IMR-90 (cell line): Measurements from ENCODE around the gene ANKRD24. TPM values are rescaled to one million over a fixed set of nuclear protein-coding genes. Genes with fewer than 3 reads are reported as not detected.
A peak's percentile ranks its signal among the peaks of the same experiment; 100 is the strongest.
"Not testable (repeated sequence)": the region's sequence is repeated elsewhere in the genome, so short reads cannot be mapped to it uniquely, and the experiment has no call there.

Experiments used
- ATAC-seq: fragments of 200-7000 bp; cut with Tn5 transposase; 2 replicates; pipeline ENCODE4 v1.9.1; 2020; ENCODE audit warnings: low read depth, mild to moderate bottlenecking, moderate library complexity
- BruUV-seq: library from RNA; stranded (reverse); fragments of 400-500 nt; replicated peaks from 2 replicates; lab custom pipeline; 2021; lab: Mats Ljungman, UMichigan
- CTCF ChIA-PET: fragments of 300-600 bp; formaldehyde crosslinking; extraction: SDS; loops from one replicate; lab custom pipeline; 2021; ENCODE audit warnings: antibody characterized with exemption; lab: Yijun Ruan, JAX
- POLR2A ChIA-PET: fragments of 300-600 bp; sonication (Branson Sonifier 250); formaldehyde crosslinking; loops from one replicate; lab custom pipeline; 2022; ENCODE audit warnings: antibody characterized with exemption; ENCODE audit not compliant: unreplicated experiment; lab: Charles Lee
- DNase-seq: peaks from one replicate; pipeline ENCODE4 v3.0.0; 2013
- H2AFZ ChIP-seq: replicated peaks from 2 replicates; pipeline ENCODE3; 2013; ENCODE audit warnings: low read length, mild to moderate bottlenecking; ENCODE audit not compliant: poor library complexity
- H2AK5ac ChIP-seq: 2 replicates; pipeline ENCODE4 v1.6.1; 2013; ENCODE audit warnings: low read depth, low read length, inconsistent platforms
- H2AK9ac ChIP-seq: replicated peaks from 2 replicates; pipeline ENCODE3; 2013; ENCODE audit warnings: mild to moderate bottlenecking, low read depth, low read length, moderate library complexity; ENCODE audit not compliant: poor library complexity
- H2BK120ac ChIP-seq: 2 replicates; pipeline ENCODE4 v1.6.1; 2013; ENCODE audit warnings: low read depth, low read length, inconsistent platforms
- H2BK15ac ChIP-seq: 3 replicates; pipeline ENCODE4 v1.6.1; 2013; ENCODE audit warnings: low read depth, low read length, inconsistent platforms
- H2BK20ac ChIP-seq: 2 replicates; pipeline ENCODE4 v1.6.1; 2013; ENCODE audit warnings: low read depth, mild to moderate bottlenecking, inconsistent platforms, low read length, moderate library complexity
- H2BK5ac ChIP-seq: 2 replicates; pipeline ENCODE4 v1.6.1; 2013; ENCODE audit warnings: mild to moderate bottlenecking, low read depth, low read length, inconsistent platforms; ENCODE audit not compliant: poor library complexity, severe bottlenecking
- H3K14ac ChIP-seq: replicated peaks from 2 replicates; pipeline ENCODE4 v1.6.1; 2013; ENCODE audit warnings: low read depth, low read length, inconsistent platforms
- H3K18ac ChIP-seq: 2 replicates; pipeline ENCODE4 v1.6.1; 2013; ENCODE audit warnings: low read depth, low read length, control low read depth
- H3K23ac ChIP-seq: 2 replicates; pipeline ENCODE4 v1.6.1; 2013; ENCODE audit warnings: low read depth, low read length, inconsistent platforms
- H3K27ac ChIP-seq: 2 replicates; pipeline ENCODE4 v1.5.1; 2013; ENCODE audit warnings: mild to moderate bottlenecking, control low read depth, low read length; ENCODE audit not compliant: insufficient read depth
- H3K27me3 ChIP-seq: 2 replicates; pipeline ENCODE4 v1.6.1; 2013; ENCODE audit warnings: low read length; ENCODE audit not compliant: control insufficient read depth, insufficient read depth
- H3K36me3 ChIP-seq: 2 replicates; pipeline ENCODE4 v1.6.1; 2013; ENCODE audit warnings: low read length, mixed read lengths; ENCODE audit not compliant: control insufficient read depth, insufficient read depth
- H3K4ac ChIP-seq: 2 replicates; pipeline ENCODE4 v1.6.1; 2013; ENCODE audit warnings: low read depth, low read length, inconsistent platforms
- H3K4me1 ChIP-seq: 2 replicates; pipeline ENCODE4 v1.6.1; 2013; ENCODE audit warnings: low read length, mixed read lengths; ENCODE audit not compliant: control insufficient read depth, insufficient read depth
- H3K4me2 ChIP-seq: 2 replicates; pipeline ENCODE4 v1.6.1; 2013; ENCODE audit warnings: low read depth, mild to moderate bottlenecking, control low read depth, low read length, moderate library complexity
- H3K4me3 ChIP-seq: 2 replicates; pipeline ENCODE4 v1.5.1; 2013; ENCODE audit warnings: low read depth, mild to moderate bottlenecking, control low read depth, low read length, moderate library complexity; ENCODE audit not compliant: insufficient read depth
- H3K56ac ChIP-seq: 2 replicates; pipeline ENCODE4 v1.6.1; 2013; ENCODE audit warnings: low read length, inconsistent platforms; ENCODE audit not compliant: insufficient read depth; ENCODE audit errors: extremely low read depth
- H3K79me1 ChIP-seq, 2 experiments: 2 replicates each; pipeline ENCODE4 v1.6.1; 2013; ENCODE audit warnings: low read length in 2 of 2, inconsistent platforms in 1 of 2, low read depth in 1 of 2
- H3K9ac ChIP-seq: 2 replicates; pipeline ENCODE4 v1.6.1; 2013; ENCODE audit warnings: low read depth, low read length, control low read depth
- H3K9me1 ChIP-seq: 2 replicates; pipeline ENCODE4 v1.6.1; 2013; ENCODE audit warnings: low read length, inconsistent platforms; ENCODE audit not compliant: insufficient read depth
- H3K9me3 ChIP-seq: 2 replicates; pipeline ENCODE4 v1.6.1; 2013; ENCODE audit warnings: low read length; ENCODE audit not compliant: control insufficient read depth, insufficient read depth
- H4K20me1 ChIP-seq: 2 replicates; pipeline ENCODE4 v1.6.1; 2013; ENCODE audit warnings: low read length, inconsistent platforms; ENCODE audit not compliant: insufficient read depth
- H4K5ac ChIP-seq: 2 replicates; pipeline ENCODE4 v1.6.1; 2013; ENCODE audit warnings: mild to moderate bottlenecking, low read depth, low read length, control low read depth
- H4K8ac ChIP-seq, 2 experiments: 2 replicates each; pipeline ENCODE4 v1.6.1; 2013; ENCODE audit warnings: low read depth in 2 of 2, low read length in 2 of 2, control low read depth in 1 of 2, inconsistent platforms in 1 of 2
- H4K91ac ChIP-seq: 2 replicates; pipeline ENCODE4 v1.6.1; 2013; ENCODE audit warnings: low read depth, low read length, inconsistent platforms; ENCODE audit not compliant: insufficient read depth
- MXI1 ChIP-seq: IDR thresholded peaks from 2 replicates; pipeline ENCODE4 v1.6.1; 2012; ENCODE audit warnings: low read depth, mild to moderate bottlenecking, low read length, moderate library complexity, borderline replicate concordance
- WGBS, 2 experiments: methylation state at CpG; one replicate each; pipeline versions ENCODE4 v1.1.5 to v1.1.7; 2013; ENCODE audit warnings: missing lambda C conversion rate in 2 of 2; ENCODE audit not compliant: insufficient read length in 1 of 2; ENCODE audit errors: extremely low coverage in 2 of 2; 5-methylcytosine and 5-hydroxymethylcytosine counted together
- dilution Hi-C: fragments of 300-500 bp; cut with HindIII; formaldehyde crosslinking; loops from one replicate; pipeline ENCODE4 v1.14.3; 2018; ENCODE audit warnings: low sequenced_read_pairs; ENCODE audit not compliant: unreplicated experiment
- in situ Hi-C: fragments of 300-500 bp; cut with MboI; formaldehyde crosslinking; loops from 3 replicates; pipeline ENCODE4 v1.14.3; 2019; ENCODE audit warnings: low sequenced_read_pairs, inconsistent platforms, mixed read lengths
- intact Hi-C: fragments of 100-400 bp; cut with micrococcal nuclease; formaldehyde crosslinking; loops from 2 replicates; pipeline ENCODE4 v1.10.0; 2022
- polyA plus RNA-seq, 3 experiments: library from polyadenylated mRNA; depleted of rRNA; stranded (reverse); fragments of >200 nt; gene quantifications; 2 replicates each; pipeline ENCODE4 v1.2.3, GENCODE V29; 2012; ENCODE audit warnings: low replicate concordance in 1 of 3
- total RNA-seq: library from RNA; depleted of rRNA; stranded (reverse); fragments of >200 nt; gene quantifications from 2 replicates; pipeline ENCODE4 v1.2.3, GENCODE V29; 2012
- TF ChIP-seq, protein P1 (sequence below): conservative IDR thresholded peaks from 2 replicates; pipeline ENCODE4 v1.5.1; 2012; ENCODE audit warnings: mild to moderate bottlenecking, low read depth, low read length, improper control_type of control experiment

The ANKRD24 gene
- total and polyA plus RNA-seq, 2 of the 4 experiments (the other 2 are of a cell fraction), result 0.18 to 0.21 TPM

DNA sequence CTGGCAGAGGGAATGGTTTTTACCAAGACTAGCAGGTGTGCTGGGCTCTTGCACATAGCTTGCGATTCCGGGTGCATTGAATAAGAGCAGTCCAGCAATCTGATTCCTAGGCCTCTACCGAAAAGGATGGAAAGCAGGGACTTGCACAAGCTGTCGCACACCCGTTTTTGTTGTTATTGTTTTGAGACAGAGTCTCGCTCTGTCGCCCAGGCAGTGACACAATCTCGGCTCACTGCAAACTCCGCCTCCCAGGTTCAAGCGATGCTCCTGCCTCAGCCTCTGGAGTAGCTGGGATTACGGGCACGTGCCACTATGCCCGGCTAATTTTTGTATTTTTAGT lies 52.3 kb downstream of the ANKRD24 start:
- WGBS, 2 experiments, result 50% methylated on average over 2 of the region's 13 CpGs; no CpG with 5 or more reads in 1 of the 2 experiments
- ChIA-PET POLR2A (no interaction called here), CTCF (no interaction called here)
- Histone ChIP-seq H2AK9ac (no peak overlapping the region), H3K4me1 (no peaks in the 10 kb centered on the region), H4K20me1 (no peaks in the 10 kb centered on the region), H2AFZ (peak overlapping the region; percentile 51), H3K4ac (no peak overlapping the region), H3K18ac (no peak overlapping the region), H3K79me1 (no peaks in the 10 kb centered on the region), H3K14ac (no peak overlapping the region), H3K23ac (no peak overlapping the region), H2BK5ac (no peak overlapping the region), H3K56ac (no peak overlapping the region), H2BK15ac (no peak overlapping the region), H3K9me3 (no peaks in the 10 kb centered on the region), H4K5ac (no peak overlapping the region), H3K27ac (no peak overlapping the region), H4K8ac (no peak overlapping the region), H3K36me3 (no peaks in the 10 kb centered on the region), H3K4me2 (no peak overlapping the region), H4K91ac (no peak overlapping the region), H3K4me3 (no peak overlapping the region), H3K9me1 (no peaks in the 10 kb centered on the region), H2BK20ac (no peak overlapping the region), H3K27me3 (peaks cover 6% of the 10 kb centered on the region), H3K9ac (no peak overlapping the region), H2BK120ac (no peak overlapping the region), H2AK5ac (no peak overlapping the region)
- in situ Hi-C loops (no loop called here), dilution Hi-C loops (no loop called here), intact Hi-C loops (no loop called here)
- no peak for DNase-seq
- no TSS peak for BruUV-seq
- ATAC-seq, result no peak
- TF ChIP-seq, protein P1, sequence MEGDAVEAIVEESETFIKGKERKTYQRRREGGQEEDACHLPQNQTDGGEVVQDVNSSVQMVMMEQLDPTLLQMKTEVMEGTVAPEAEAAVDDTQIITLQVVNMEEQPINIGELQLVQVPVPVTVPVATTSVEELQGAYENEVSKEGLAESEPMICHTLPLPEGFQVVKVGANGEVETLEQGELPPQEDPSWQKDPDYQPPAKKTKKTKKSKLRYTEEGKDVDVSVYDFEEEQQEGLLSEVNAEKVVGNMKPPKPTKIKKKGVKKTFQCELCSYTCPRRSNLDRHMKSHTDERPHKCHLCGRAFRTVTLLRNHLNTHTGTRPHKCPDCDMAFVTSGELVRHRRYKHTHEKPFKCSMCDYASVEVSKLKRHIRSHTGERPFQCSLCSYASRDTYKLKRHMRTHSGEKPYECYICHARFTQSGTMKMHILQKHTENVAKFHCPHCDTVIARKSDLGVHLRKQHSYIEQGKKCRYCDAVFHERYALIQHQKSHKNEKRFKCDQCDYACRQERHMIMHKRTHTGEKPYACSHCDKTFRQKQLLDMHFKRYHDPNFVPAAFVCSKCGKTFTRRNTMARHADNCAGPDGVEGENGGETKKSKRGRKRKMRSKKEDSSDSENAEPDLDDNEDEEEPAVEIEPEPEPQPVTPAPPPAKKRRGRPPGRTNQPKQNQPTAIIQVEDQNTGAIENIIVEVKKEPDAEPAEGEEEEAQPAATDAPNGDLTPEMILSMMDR, result no peak
- TF ChIP-seq MXI1, result no peak

DNA sequence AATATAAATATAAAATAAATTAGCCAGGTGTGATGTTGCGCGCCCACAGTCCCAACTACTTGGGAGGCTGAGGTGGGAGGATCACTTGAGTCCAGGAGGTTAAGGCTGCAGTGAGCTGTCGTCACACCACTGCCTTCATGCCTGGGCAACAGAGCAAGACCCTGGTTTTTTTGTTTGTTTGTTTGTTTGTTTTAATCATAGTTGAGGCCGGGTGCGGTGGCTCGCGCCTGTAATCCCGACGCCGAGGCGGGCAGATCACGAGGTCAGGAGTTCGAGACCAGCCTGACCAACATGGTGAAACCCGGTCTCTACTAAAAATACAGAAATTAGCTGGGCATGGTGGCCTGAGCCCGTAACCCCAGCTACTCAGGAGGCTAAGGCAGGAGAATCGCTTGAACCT lies 55.0 kb downstream of the ANKRD24 start:
- H3K4me1 ChIP-seq, H3K56ac ChIP-seq, H3K79me1 ChIP-seq, H4K20me1 ChIP-seq, H3K27me3 ChIP-seq, intact Hi-C loops, H2AK5ac ChIP-seq, H3K27ac ChIP-seq, H2BK120ac ChIP-seq, H4K5ac ChIP-seq, H2BK5ac ChIP-seq, H4K91ac ChIP-seq, H3K23ac ChIP-seq, H3K9ac ChIP-seq, H3K18ac ChIP-seq, H2BK20ac ChIP-seq, dilution Hi-C loops, ATAC-seq, H3K4me2 ChIP-seq, BruUV-seq, POLR2A ChIA-PET, H3K36me3 ChIP-seq, H3K4me3 ChIP-seq, H2AK9ac ChIP-seq, H2AFZ ChIP-seq, H3K4ac ChIP-seq, H4K8ac ChIP-seq, H3K9me3 ChIP-seq, DNase-seq, H3K14ac ChIP-seq, H3K9me1 ChIP-seq, CTCF ChIA-PET, H2BK15ac ChIP-seq, in situ Hi-C loops: not testable (repeated sequence)
- WGBS, 2 experiments, result 90% methylated on average over 11 of the region's 16 CpGs; no CpG with 5 or more reads in 1 of the 2 experiments
